Thyroid gland (tissue), 4 donors: ENCODE data around the gene TRH. TPM values are rescaled to one million over a fixed set of nuclear protein-coding genes. Genes with fewer than 3 reads are reported as not detected.

Experiments
- DNase-seq, 2 donors: peaks; one replicate each; pipeline ENCODE4 v3.0.0-alpha.2; 2019
- H3K27ac ChIP-seq, 3 donors: fragments of 200-600 bp; sonication (generic); 1 replicate in 2 of 3; 2 replicates in 1 of 3; pipeline ENCODE4 v1.5.1; 2016 to 2019; ENCODE audit warnings: mild to moderate bottlenecking in 1 of 3, moderate library complexity in 1 of 3
- H3K27me3 ChIP-seq: fragments of 200-600 bp; sonication (generic); one replicate; pipeline ENCODE4 v1.5.1; 2019
- H3K36me3 ChIP-seq, 2 donors: fragments of 200-600 bp; sonication (generic); one replicate each; pipeline ENCODE4 v1.5.1; 2016 to 2019
- H3K4me1 ChIP-seq, 2 donors: fragments of 200-600 bp; sonication (generic); one replicate each; pipeline ENCODE4 v1.5.1; 2017 to 2019
- H3K4me3 ChIP-seq, 3 donors: fragments of 200-600 bp; sonication (generic); replicated peaks in 1 of 3; 1 replicate in 2 of 3; 2 replicates in 1 of 3; pipeline ENCODE4 v1.5.1; 2016; ENCODE audit warnings: mild to moderate bottlenecking in 1 of 3
- H3K9me3 ChIP-seq: fragments of 200-600 bp; sonication (generic); one replicate; pipeline ENCODE4 v1.5.1; 2017
- CTCF ChIP-seq, 6 experiments: fragments of 200-600 bp in 3 of 6; fragments of 450-650 bp in 3 of 6; sonication (generic) in 3 of 6; IDR thresholded peaks; one replicate each; pipeline ENCODE4 v1.5.1; 2016 to 2019; ENCODE audit warnings: antibody characterized with exemption in 6 of 6, mild to moderate bottlenecking in 2 of 6, inconsistent platforms in 1 of 6, moderate library complexity in 1 of 6
- POLR2A ChIP-seq, 2 donors: fragments of 450-650 bp; IDR thresholded peaks; one replicate each; pipeline ENCODE4 v1.6.1; 2017; ENCODE audit warnings: antibody characterized with exemption in 2 of 2, mild to moderate bottlenecking in 2 of 2, moderate library complexity in 1 of 2
- WGBS, 2 donors: methylation state at CpG; one replicate each; pipeline ENCODE4 v1.1.5; 2017; 5-methylcytosine and 5-hydroxymethylcytosine counted together
- intact Hi-C: fragments of 100-400 bp; cut with DNase I; formaldehyde crosslinking; loops from one replicate; pipeline ENCODE4 v1.15.1; 2023
- total RNA-seq, 4 donors: library from RNA; depleted of rRNA; stranded (reverse); fragments of >200 nt; gene quantifications; one replicate each; pipeline ENCODE4 v1.2.3, GENCODE V29; 2016

TRH gene
- total RNA-seq, 4 donors from 2014 or later, result 0.22 TPM; not detected in 3

GRCh38 chr3:129975705-129976048 is 1.2 kb downstream of the TRH start:
- Histone ChIP-seq H3K9me3 (no peaks in the 10 kb centered on the region), H3K27ac (no peak overlapping the region), H3K4me1 (peaks cover 13 to 17% of the 10 kb centered on the region in 2 donors), H3K4me3 (peak overlapping the region in 1 of 3 donors; percentile 9), H3K27me3 (peaks cover 11% of the 10 kb centered on the region), H3K36me3 (no peaks in the 10 kb centered on the region)
- no peak for DNase-seq
- no peak for TF ChIP-seq CTCF (IDR thresholded peaks at IDR 0.05)
- no peak for TF ChIP-seq POLR2A (IDR thresholded peaks at IDR 0.05)
- intact Hi-C loops, result no loop called here
- WGBS, 2 donors, result 5 to 60% methylated on average over 1 to 23 of the region's 27 CpGs

- intact Hi-C loops, result no loop called here
- H3K4me1 ChIP-seq, result peaks cover 13 to 17% of the 10 kb centered on the region in 2 donors
- 75 to 79% methylated on average over 4 of the region's 4 CpGs for WGBS, 2 donors
- no peaks in the 10 kb centered on the region for H3K9me3 ChIP-seq
- H3K36me3 ChIP-seq, result no peaks in the 10 kb centered on the region
- no peak for DNase-seq
- H3K27me3 ChIP-seq, result peaks cover 11% of the 10 kb centered on the region
- H3K4me3 ChIP-seq, result no peak overlapping the region
- H3K27ac ChIP-seq, result no peak overlapping the region
- TF ChIP-seq POLR2A (IDR thresholded peaks at IDR 0.05), result no peak
- no peak for TF ChIP-seq CTCF (IDR thresholded peaks at IDR 0.05)
These were observed 1.8 kb downstream of the TRH start for GRCh38 chr3:129976286-129976685.

DNA sequence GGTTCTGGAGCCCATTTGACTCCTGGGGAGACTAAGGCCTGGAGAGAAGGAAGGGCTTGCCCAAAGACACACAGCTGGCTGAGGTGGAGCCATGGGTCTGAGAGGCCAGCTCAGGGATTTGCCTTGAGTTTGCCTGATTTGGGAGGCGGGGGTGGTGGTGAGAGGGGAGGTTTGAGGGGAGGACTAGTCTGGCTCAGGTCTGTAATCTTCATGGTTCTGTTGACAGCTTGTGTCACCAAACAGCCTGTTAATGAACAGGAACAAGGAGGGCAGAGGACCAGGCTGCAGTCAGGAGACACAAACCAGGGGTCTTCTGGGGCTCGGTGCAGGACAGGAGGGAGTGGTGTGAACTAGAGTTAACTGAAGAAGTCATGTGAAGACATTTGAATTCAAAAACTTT is 3.6 kb downstream of the TRH start:
- intact Hi-C loops, result no loop called here
- 76 to 88% methylated on average over 2 of the region's 2 CpGs for WGBS, 2 donors

GRCh38 chr3:129979905-129980304 is 5.4 kb downstream of the TRH start:
- intact Hi-C loops, result no loop called here
- no peak for DNase-seq
- H3K9me3 ChIP-seq, result no peaks in the 10 kb centered on the region
- H3K4me3 ChIP-seq, result no peak overlapping the region
- peaks cover 7 to 10% of the 10 kb centered on the region in 2 donors for H3K4me1 ChIP-seq
- no peak for TF ChIP-seq POLR2A (IDR thresholded peaks at IDR 0.05)
- no peak for TF ChIP-seq CTCF (IDR thresholded peaks at IDR 0.05)
- H3K27me3 ChIP-seq, result peaks cover 7% of the 10 kb centered on the region
- WGBS, 2 donors, result 81 to 82% methylated on average over 5 of the region's 5 CpGs
- H3K27ac ChIP-seq, result no peak overlapping the region
- H3K36me3 ChIP-seq, result no peaks in the 10 kb centered on the region

More for the DNA sequence above, 3.6 kb downstream of the TRH start:
- Histone ChIP-seq H3K4me1 (peaks cover 13 to 17% of the 10 kb centered on the region in 2 donors), H3K9me3 (no peaks in the 10 kb centered on the region), H3K36me3 (no peaks in the 10 kb centered on the region), H3K4me3 (no peak overlapping the region), H3K27ac (no peak overlapping the region), H3K27me3 (peaks cover 11% of the 10 kb centered on the region)
- no peak for TF ChIP-seq POLR2A (IDR thresholded peaks at IDR 0.05)
- TF ChIP-seq CTCF (IDR thresholded peaks at IDR 0.05), result no peak
- DNase-seq, result no peak

- Histone ChIP-seq H3K4me1 (no peaks in the 10 kb centered on the region), H3K27me3 (no peaks in the 10 kb centered on the region), H3K36me3 (no peaks in the 10 kb centered on the region), H3K9me3 (no peaks in the 10 kb centered on the region), H3K27ac (no peak overlapping the region), H3K4me3 (no peak overlapping the region)
- DNase-seq, result no peak
- TF ChIP-seq POLR2A (IDR thresholded peaks at IDR 0.05) (no peak), CTCF (IDR thresholded peaks at IDR 0.05) (no peak)
- intact Hi-C loops, result no loop called here
- WGBS, 2 donors, result 86 to 87% methylated on average over 8 of the region's 8 CpGs
These were observed 9.0 kb downstream of the TRH start for GRCh38 chr3:129983561-129983960.
